Measurements from ENCODE around the gene ZNF614.
"Not testable (repeated sequence)": the region's sequence is repeated elsewhere in the genome, so short reads cannot be mapped to it uniquely, and the experiment has no call there.

GRCh38 chr19:52051736-52052135, 23.6 kb upstream of the ZNF614 start:
- not testable (repeated sequence) for TF ChIP-seq CTCF (IDR thresholded peaks at IDR 0.05); SIN3A (IDR thresholded peaks at IDR 0.05; ENCODE audit: borderline replicate concordance, insufficient read depth, low read depth, low read length)
